ENCODE results near the gene C14orf180.

- TF ChIP-seq CTCF (IDR thresholded peaks at IDR 0.05; ENCODE audit: insufficient read depth, low read length, poor library complexity, severe bottlenecking), result no peak
- TF ChIP-seq EZH2phosphoT487 (conservative IDR thresholded peaks at IDR 0.05; ENCODE audit: low read length), result no peak
These were observed 16.9 kb downstream of the C14orf180 start for GRCh38 chr14:104596451-104596918.

Data from SU-DHL-6 (cell line).